Activated CD8-positive, alpha-beta T cell treated with anti-CD3 and anti-CD28 coated beads, Interleukin-2, amount 10 ng/mL, durations not matched to agents 7 days and 5 days (primary cell): ENCODE results near the gene IL17RC. TPM values are rescaled to one million over a fixed set of nuclear protein-coding genes. Genes with fewer than 3 reads are reported as not detected.
"Not testable (repeated sequence)": the region's sequence is repeated elsewhere in the genome, so short reads cannot be mapped to it uniquely, and the experiment has no call there.

ENCODE experiments used
- ATAC-seq: fragments of 150-1000 bp; cut with Tn5 transposase; one replicate; pipeline ENCODE4 v1.10.0; 2021; ENCODE audit warnings: moderate library complexity
- CTCF ChIA-PET: fragments of 350-600 bp; sonication (Branson Sonifier 250); formaldehyde crosslinking; loops from one replicate; lab custom pipeline; 2021; ENCODE audit warnings: antibody characterized with exemption; lab: Charles Lee
- POLR2A ChIA-PET: fragments of 350-600 bp; sonication (Branson Sonifier 250); formaldehyde crosslinking; loops from one replicate; lab custom pipeline; 2021; ENCODE audit warnings: antibody characterized with exemption; lab: Charles Lee
- DNase-seq: peaks from one replicate; pipeline ENCODE4 v3.0.0-alpha.2; 2020
- H3K27ac Mint-ChIP-seq: one replicate; pipeline ENCODE4 v1.8.0; 2021; ENCODE audit warnings: mild to moderate bottlenecking, mixed read lengths
- H3K27me3 Mint-ChIP-seq: one replicate; pipeline ENCODE4 v1.8.0; 2021; ENCODE audit warnings: low read depth, mixed read lengths
- H3K36me3 Mint-ChIP-seq: one replicate; pipeline ENCODE4 v1.8.0; 2021; ENCODE audit warnings: low read depth, mixed read lengths
- H3K4me1 Mint-ChIP-seq: one replicate; pipeline ENCODE4 v1.8.0; 2021; ENCODE audit warnings: low read depth, mixed read lengths
- H3K4me3 Mint-ChIP-seq: one replicate; pipeline ENCODE4 v1.8.0; 2021; ENCODE audit warnings: mild to moderate bottlenecking, mixed read lengths
- H3K9me3 Mint-ChIP-seq: one replicate; pipeline ENCODE4 v1.8.0; 2022; ENCODE audit warnings: mixed read lengths; ENCODE audit not compliant: insufficient read depth
- total RNA-seq, 2 experiments: library from RNA; stranded (reverse); gene quantifications; one replicate each; pipeline ENCODE4 v1.2.3, GENCODE V29; 2021

IL17RC gene
- total RNA-seq, result under 1 TPM; 0.42 to 0.55 TPM

- no peaks in the 10 kb centered on the region for H3K36me3 Mint-ChIP-seq
- H3K9me3 Mint-ChIP-seq, result no peaks in the 10 kb centered on the region
- H3K27me3 Mint-ChIP-seq, result peaks cover 3% of the 10 kb centered on the region
- H3K27ac Mint-ChIP-seq, result no peak within 1 kb of the TSS
- ChIA-PET CTCF (interaction anchor here (1.0 to 1.8 kb wide), 3 partner anchors 15 to 68 kb away, joined by 3 to 8 read pairs (median 3); no protein-coding TSS in a partner anchor), POLR2A (interaction anchor here (2.1 kb wide), 1 partner anchor 15 kb away, joined by 11 read pairs; the partner anchor contains the start of gene IL17RE)
- DNase-seq, result no peak
- peak; percentile 39 for ATAC-seq
- peak within 1 kb of the TSS; percentile 64 for H3K4me3 Mint-ChIP-seq
- peaks cover 17% of the 10 kb centered on the region for H3K4me1 Mint-ChIP-seq
These were observed at the start of gene IL17RC for GRCh38 chr3:9916734-9917680. TSS of gene IL17RC (plus strand) at chr3:9917098. CDS start at chr3:9917316, 218 bp downstream.

DNA sequence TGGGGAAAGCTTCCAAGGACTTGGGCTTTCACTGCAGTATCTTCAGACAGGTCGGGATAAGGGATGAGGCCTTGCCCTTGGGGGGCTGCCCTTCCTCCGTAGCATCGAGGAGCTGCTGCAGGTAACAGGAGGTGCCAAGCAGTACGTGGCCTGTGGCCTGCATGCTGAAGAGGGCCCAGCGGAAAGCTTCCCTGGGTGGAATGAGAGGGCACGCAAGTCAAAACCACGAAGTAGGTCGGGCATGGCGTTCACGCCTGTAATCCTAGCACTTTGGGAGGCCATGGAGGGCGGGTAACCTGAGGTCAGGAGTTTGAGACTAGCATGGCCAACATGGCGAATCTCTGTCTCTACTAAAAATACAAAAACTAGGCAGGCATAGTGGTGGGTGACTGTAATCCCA lies 49.8 kb upstream of the IL17RC start:
- Mint-ChIP-seq H3K9me3 (no peaks in the 10 kb centered on the region), H3K4me1 (peaks cover 3% of the 10 kb centered on the region), H3K27ac (no peak overlapping the region), H3K36me3 (no peaks in the 10 kb centered on the region), H3K4me3 (no peak overlapping the region), H3K27me3 (peaks cover 3% of the 10 kb centered on the region)
- DNase-seq (no peak), ATAC-seq (no peak)
- ChIA-PET POLR2A (no interaction called here), CTCF (no interaction called here)

- H3K36me3 Mint-ChIP-seq, result no peaks in the 10 kb centered on the region
- H3K27ac Mint-ChIP-seq, result no peak overlapping the region
- H3K9me3 Mint-ChIP-seq, result no peaks in the 10 kb centered on the region
- no peaks in the 10 kb centered on the region for H3K4me1 Mint-ChIP-seq
- H3K27me3 Mint-ChIP-seq, result no peaks in the 10 kb centered on the region
- no peak for DNase-seq
- no peak for ATAC-seq
- ChIA-PET POLR2A (no interaction called here), CTCF (interaction anchor here (0.6 kb wide), 1 partner anchor 21 kb away, joined by 3 read pairs; no protein-coding TSS in a partner anchor)
- H3K4me3 Mint-ChIP-seq, result no peak overlapping the region
These were observed 46.9 kb upstream of the IL17RC start for GRCh38 chr3:9869955-9870354.

- CTCF ChIA-PET, result no interaction called here
These were observed 45.9 kb upstream of the IL17RC start for GRCh38 chr3:9870978-9871377.

GRCh38 chr3:9872067-9872466 lies 44.8 kb upstream of the IL17RC start:
- H3K9me3 Mint-ChIP-seq, DNase-seq, ATAC-seq, H3K27me3 Mint-ChIP-seq, POLR2A ChIA-PET, CTCF ChIA-PET, H3K36me3 Mint-ChIP-seq, H3K4me3 Mint-ChIP-seq, H3K4me1 Mint-ChIP-seq, H3K27ac Mint-ChIP-seq: not testable (repeated sequence)

More at GRCh38 chr3:9870978-9871377, 45.9 kb upstream of the IL17RC start:
- no peak overlapping the region for H3K4me3 Mint-ChIP-seq
- H3K27me3 Mint-ChIP-seq, result no peaks in the 10 kb centered on the region
- H3K27ac Mint-ChIP-seq, result no peak overlapping the region
- no peaks in the 10 kb centered on the region for H3K9me3 Mint-ChIP-seq
- ATAC-seq (no peak), DNase-seq (no peak)
- H3K36me3 Mint-ChIP-seq, result no peaks in the 10 kb centered on the region
- POLR2A ChIA-PET, result no interaction called here
- H3K4me1 Mint-ChIP-seq, result no peaks in the 10 kb centered on the region

GRCh38 chr3:9875448-9875847 lies 41.5 kb upstream of the IL17RC start:
- H3K4me3 Mint-ChIP-seq, result no peak overlapping the region
- no peak overlapping the region for H3K27ac Mint-ChIP-seq
- CTCF ChIA-PET, result no interaction called here
- POLR2A ChIA-PET, result no interaction called here
- H3K27me3 Mint-ChIP-seq, result peaks cover 7% of the 10 kb centered on the region
- no peak for DNase-seq
- ATAC-seq, result no peak
- H3K36me3 Mint-ChIP-seq, result no peaks in the 10 kb centered on the region
- H3K9me3 Mint-ChIP-seq, result no peaks in the 10 kb centered on the region
- no peaks in the 10 kb centered on the region for H3K4me1 Mint-ChIP-seq

DNA sequence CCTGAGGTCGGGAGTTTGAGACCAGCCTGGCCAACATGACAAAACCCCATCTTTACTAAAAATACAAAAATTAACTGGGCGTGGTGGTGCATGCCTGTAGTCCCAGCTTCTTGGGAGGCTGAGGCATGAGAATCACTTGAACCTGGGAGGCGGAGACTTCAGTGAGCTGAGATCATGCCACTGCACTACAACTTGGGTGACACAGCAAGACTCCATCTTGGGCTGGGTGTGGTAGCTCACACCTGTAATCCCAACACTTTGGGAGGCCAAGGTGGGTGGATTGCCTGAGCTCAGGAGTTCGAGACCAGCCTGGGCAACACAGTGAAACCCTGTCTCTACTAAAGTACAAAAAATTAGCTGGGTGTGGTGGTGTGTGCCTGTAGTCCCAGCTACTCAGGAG lies 40.6 kb upstream of the IL17RC start:
- POLR2A ChIA-PET, H3K27ac Mint-ChIP-seq, H3K27me3 Mint-ChIP-seq, H3K4me1 Mint-ChIP-seq, H3K4me3 Mint-ChIP-seq, H3K9me3 Mint-ChIP-seq, DNase-seq, H3K36me3 Mint-ChIP-seq, ATAC-seq, CTCF ChIA-PET: not testable (repeated sequence)

DNA sequence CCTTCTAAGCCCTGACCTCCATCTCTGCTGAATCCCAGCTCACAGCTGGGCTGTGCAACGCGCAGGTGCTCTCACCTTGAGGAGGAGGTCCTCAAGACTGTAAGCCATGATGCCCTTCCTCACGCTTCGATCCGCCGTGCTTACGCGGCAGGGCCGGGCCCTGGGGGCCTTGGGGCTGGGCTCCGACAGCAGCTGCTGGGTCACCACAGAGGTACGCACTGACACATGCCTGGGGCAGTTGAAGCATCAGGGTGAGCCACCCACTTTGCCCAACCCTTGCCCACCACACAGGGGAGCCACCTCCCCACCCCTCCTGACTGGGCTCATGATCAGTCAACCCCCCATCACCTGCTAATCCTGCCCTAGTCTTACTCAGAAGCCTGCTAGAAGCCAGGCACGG lies 39.9 kb upstream of the IL17RC start:
- ATAC-seq (no peak), DNase-seq (no peak)
- H3K9me3 Mint-ChIP-seq, result no peaks in the 10 kb centered on the region
- ChIA-PET POLR2A (interaction anchor here (0.6 kb wide), 1 partner anchor 81 kb away, joined by 4 read pairs; no protein-coding TSS in a partner anchor), CTCF (no interaction called here)
- peaks cover 8% of the 10 kb centered on the region for H3K27me3 Mint-ChIP-seq
- H3K4me3 Mint-ChIP-seq, result no peak overlapping the region
- H3K36me3 Mint-ChIP-seq, result no peaks in the 10 kb centered on the region
- no peak overlapping the region for H3K27ac Mint-ChIP-seq
- H3K4me1 Mint-ChIP-seq, result no peaks in the 10 kb centered on the region

GRCh38 chr3:9878700-9879099 lies 38.2 kb upstream of the IL17RC start:
- Mint-ChIP-seq H3K9me3 (no peaks in the 10 kb centered on the region), H3K27me3 (peaks cover 8% of the 10 kb centered on the region), H3K27ac (no peak overlapping the region), H3K4me1 (no peaks in the 10 kb centered on the region), H3K36me3 (no peaks in the 10 kb centered on the region), H3K4me3 (no peak overlapping the region)
- POLR2A ChIA-PET, result no interaction called here
- DNase-seq (no peak), ATAC-seq (no peak)
- CTCF ChIA-PET, result interaction anchor here (0.6 kb wide), 1 partner anchor 79 kb away, joined by 3 read pairs; no protein-coding TSS in a partner anchor

DNA sequence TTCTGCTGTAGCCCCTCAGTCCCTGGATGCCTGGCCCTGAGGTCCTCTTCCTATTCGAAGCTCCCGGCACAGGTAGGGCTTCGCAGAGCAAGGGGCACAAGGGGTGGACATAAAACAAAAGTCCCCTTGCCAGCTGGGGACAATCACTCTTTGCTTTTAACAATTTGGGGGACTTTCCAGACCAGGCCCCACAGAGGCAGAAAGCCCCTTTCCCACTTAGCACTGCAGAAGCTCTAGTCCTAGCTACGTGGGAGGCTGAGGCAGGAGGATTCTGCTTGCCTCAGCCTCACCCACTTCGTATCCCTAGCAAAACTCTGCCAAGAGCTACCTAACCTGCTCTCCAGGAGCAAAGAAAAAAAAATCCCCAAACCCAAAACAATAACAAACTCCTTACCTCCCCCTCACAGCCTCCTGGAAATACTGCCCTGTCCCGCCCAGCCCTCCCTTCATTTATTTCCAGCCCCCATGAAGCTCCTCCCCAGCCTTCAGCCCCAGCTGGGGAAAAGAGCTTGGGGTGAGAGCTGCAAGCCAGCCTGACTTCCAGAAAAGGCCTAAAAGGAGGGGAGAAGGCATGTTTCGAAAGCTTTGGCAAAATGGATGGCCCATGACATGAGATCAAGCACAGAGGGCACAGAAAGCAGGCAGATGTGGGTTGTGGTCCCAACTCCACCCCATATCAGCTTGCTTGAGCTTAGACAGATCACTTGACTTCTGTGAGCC lies 36.9 kb upstream of the IL17RC start, which contains the start of gene CIDEC:
Gene CIDEC, minus strand, starts transcription at position 424 of the 720 bp plus-strand sequence. CDS start 1,767 bp downstream, outside the sequence.
- ATAC-seq (no peak), DNase-seq (no peak)
- H3K4me1 Mint-ChIP-seq, result no peaks in the 10 kb centered on the region
- no peak within 1 kb of the TSS for H3K27ac Mint-ChIP-seq
- H3K9me3 Mint-ChIP-seq, result no peaks in the 10 kb centered on the region
- H3K4me3 Mint-ChIP-seq, result no peak within 1 kb of the TSS
- POLR2A ChIA-PET, result interaction anchor here (1.4 kb wide), 1 partner anchor 10 kb away, joined by 8 read pairs; the partner anchor contains the start of gene JAGN1
- peaks cover 11% of the 10 kb centered on the region for H3K27me3 Mint-ChIP-seq
- CTCF ChIA-PET, result no interaction called here
- H3K36me3 Mint-ChIP-seq, result no peaks in the 10 kb centered on the region

DNA sequence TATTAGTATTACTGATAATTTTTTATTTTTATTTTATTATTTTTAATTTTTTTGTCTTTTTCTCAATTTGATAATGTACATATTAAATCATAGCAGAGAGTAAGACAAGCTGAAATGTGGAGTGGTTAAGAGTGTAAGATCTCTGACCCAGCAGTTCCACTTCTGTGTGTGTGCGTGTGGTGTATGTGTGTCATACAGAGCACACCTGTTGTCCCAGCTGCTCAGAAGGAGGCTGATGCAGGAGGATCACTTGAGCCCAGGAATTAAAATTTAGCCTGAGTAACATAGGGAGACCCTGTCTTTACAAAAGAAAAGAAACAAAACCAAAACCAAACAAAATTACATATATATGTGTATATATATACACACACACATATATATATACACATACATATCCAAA lies 35.5 kb upstream of the IL17RC start:
- ChIA-PET POLR2A (no interaction called here), CTCF (no interaction called here)
- Mint-ChIP-seq H3K36me3 (no peaks in the 10 kb centered on the region), H3K9me3 (no peaks in the 10 kb centered on the region), H3K27ac (no peak overlapping the region), H3K4me3 (no peak overlapping the region), H3K4me1 (no peaks in the 10 kb centered on the region), H3K27me3 (peaks cover 11% of the 10 kb centered on the region)
- no peak for ATAC-seq
- DNase-seq, result no peak
